Pancreas (tissue), 10 donors: ENCODE data around the gene WDR77. TPM values are rescaled to one million over a fixed set of nuclear protein-coding genes. Genes with fewer than 3 reads are reported as not detected.

Experiments used
- ATAC-seq, 4 donors: fragments of 200-7000 bp; cut with Tn5 transposase; one replicate each; pipeline versions ENCODE4 v1.8.0 to v1.9.1; 2020; ENCODE audit warnings: mild to moderate bottlenecking in 4 of 4, moderate library complexity in 4 of 4
- DNase-seq, 6 donors: peaks; one replicate each; pipeline ENCODE4 v3.0.0-alpha.2; 2020
- FAIRE-seq: peaks from 2 replicates; lab custom pipeline; 2012; peaks lifted over from hg19 to GRCh38; lab: Jason Lieb, UNC
- H3K27ac ChIP-seq, 4 donors: fragments of 200-600 bp; sonication (generic); 1 replicate in 3 of 4; 2 replicates in 1 of 4; pipeline versions ENCODE4 v1.5.0 to v1.8.0; 2020
- H3K27me3 ChIP-seq, 4 donors: fragments of 200-600 bp; one replicate each; pipeline ENCODE4 v1.8.0; 2021
- H3K36me3 ChIP-seq, 3 donors: fragments of 200-600 bp; sonication (generic) in 1 of 3; one replicate each; pipeline versions ENCODE4 v1.5.0 to v1.8.0; 2020 to 2021
- H3K4me1 ChIP-seq, 3 donors: fragments of 200-600 bp; one replicate each; pipeline ENCODE4 v1.8.0; 2021
- H3K4me3 ChIP-seq, 4 donors: fragments of 200-600 bp; sonication (generic) in 2 of 4; one replicate each; pipeline versions ENCODE4 v1.5.0 to v1.8.0; 2020 to 2021
- H3K9me3 ChIP-seq, 4 donors: fragments of 200-600 bp; one replicate each; pipeline ENCODE4 v1.8.0; 2021
- CTCF ChIP-seq, 4 donors: fragments of 200-600 bp; sonication (generic) in 3 of 4; IDR thresholded peaks; one replicate each; pipeline versions ENCODE4 v1.5.0 to v1.8.0; 2021; ENCODE audit warnings: antibody characterized with exemption in 4 of 4
- WGBS, 2 donors: extraction: QIAGEN DNeasy Blood & Tissue Kit; methylation state at CpG; one replicate each; pipeline ENCODE4 v1.1.7; 2013; 5-methylcytosine and 5-hydroxymethylcytosine counted together
- intact Hi-C, 3 donors: fragments of 100-400 bp; cut with DNase I; formaldehyde crosslinking; loops; one replicate each; pipeline versions ENCODE4 v1.11.1 to v1.14.2; 2022
- polyA plus RNA-seq, 2 donors: library from polyadenylated mRNA; stranded (reverse); fragments of 200-250 nt; gene quantifications; one replicate each; pipeline ENCODE4 v1.2.3, GENCODE V29; 2013
- total RNA-seq, 6 donors: library from RNA; stranded (reverse); fragmentation: NEBNext Ultra II Directional in 4 of 6; extraction: Animal tissue kit (Norgen Biotek cat#: 25700) in 4 of 6; gene quantifications; one replicate each; pipeline versions ENCODE4 v1.2.1 to v1.2.4, GENCODE V29; 2021 to 2023
- donor health status: healthy with polysubstance abuse.
- donor health status: DM: no; HTN: no; CAD: no; lungs with moderate emphysema.
- donor health status: DM: no; HTN: no; CAD: no.
- donor health status: control.
- donor health status: control.
- donor health status: Bipolar disorder and iron deficiency.
- donor health status: DM: yes; HTN: yes; CAD: no.
- donor health status: DM: no; HTN: no; CAD: no.
- donor health status: DM: no; HTN: no; CAD: no.
- donor health status: DM: yes; HTN: yes; CAD: no.

Gene WDR77
- total and polyA plus RNA-seq, 8 donors, result 4.8 to 15.2 (median 10.1) TPM

GRCh38 chr1:111476761-111477309 is 27.8 kb upstream of the WDR77 start:
- WGBS, 2 donors, result 63 to 69% methylated on average over 2 of the region's 2 CpGs
- Histone ChIP-seq H3K9me3 (no peaks in the 10 kb centered on the region), H3K36me3 (no peaks in the 10 kb centered on the region), H3K4me1 (no peaks in the 10 kb centered on the region), H3K4me3 (no peak overlapping the region), H3K27ac (no peak overlapping the region), H3K27me3 (no peaks in the 10 kb centered on the region)
- no peak for TF ChIP-seq CTCF (IDR thresholded peaks at IDR 0.05)
- no peak for DNase-seq
- no peak for FAIRE-seq
- ATAC-seq, result peak in 1 of 4 donors; percentile 22
- intact Hi-C loops, result no loop called here

- no peaks in the 10 kb centered on the region for H3K4me1 ChIP-seq
- no peak overlapping the region for H3K27ac ChIP-seq
- no peaks in the 10 kb centered on the region for H3K36me3 ChIP-seq
- ATAC-seq (no peak), DNase-seq (no peak), FAIRE-seq (no peak)
- no peaks in the 10 kb centered on the region for H3K27me3 ChIP-seq
- intact Hi-C loops, result no loop called here
- H3K4me3 ChIP-seq, result no peak overlapping the region
- TF ChIP-seq CTCF (IDR thresholded peaks at IDR 0.05), result no peak
- H3K9me3 ChIP-seq, result no peaks in the 10 kb centered on the region
These were observed 27.2 kb upstream of the WDR77 start for GRCh38 chr1:111476214-111476613.

- ATAC-seq, result no peak
- WGBS, 2 donors, result 91 to 94% methylated on average over 5 of the region's 5 CpGs
- Histone ChIP-seq H3K27ac (no peak overlapping the region), H3K4me1 (no peaks in the 10 kb centered on the region), H3K36me3 (no peaks in the 10 kb centered on the region), H3K27me3 (no peaks in the 10 kb centered on the region), H3K9me3 (no peaks in the 10 kb centered on the region), H3K4me3 (no peak overlapping the region)
- intact Hi-C loops, result no loop called here
- DNase-seq, result no peak
- no peak for TF ChIP-seq CTCF (IDR thresholded peaks at IDR 0.05)
- FAIRE-seq, result no peak
These were observed 26.6 kb upstream of the WDR77 start for GRCh38 chr1:111475701-111476100.

GRCh38 chr1:111474521-111474920 is 25.5 kb upstream of the WDR77 start:
- no peaks in the 10 kb centered on the region for H3K9me3 ChIP-seq
- TF ChIP-seq CTCF (IDR thresholded peaks at IDR 0.05), result no peak
- H3K27me3 ChIP-seq, result no peaks in the 10 kb centered on the region
- no peak for FAIRE-seq
- no peaks in the 10 kb centered on the region for H3K36me3 ChIP-seq
- H3K27ac ChIP-seq, result peak overlapping the region in 1 of 4 donors; percentile 8
- WGBS, 2 donors, result 78% methylated on average over 4 of the region's 4 CpGs
- DNase-seq, result no peak
- H3K4me3 ChIP-seq, result peak overlapping the region in 1 of 4 donors; percentile 1
- no peak for ATAC-seq
- intact Hi-C loops, result no loop called here
- H3K4me1 ChIP-seq, result no peaks in the 10 kb centered on the region

GRCh38 chr1:111474106-111474505 is 25.1 kb upstream of the WDR77 start:
- peak overlapping the region in 1 of 4 donors; percentile 8 for H3K27ac ChIP-seq
- no peaks in the 10 kb centered on the region for H3K9me3 ChIP-seq
- intact Hi-C loops, result no loop called here
- WGBS, 2 donors, result 84% methylated on average over 5 of the region's 5 CpGs
- H3K4me1 ChIP-seq, result no peaks in the 10 kb centered on the region
- no peak for ATAC-seq
- H3K36me3 ChIP-seq, result no peaks in the 10 kb centered on the region
- peak overlapping the region in 1 of 4 donors; percentile 1 for H3K4me3 ChIP-seq
- TF ChIP-seq CTCF (IDR thresholded peaks at IDR 0.05), result no peak
- no peaks in the 10 kb centered on the region for H3K27me3 ChIP-seq
- DNase-seq, result no peak
- FAIRE-seq, result no peak
